ENCODE results near the gene TMEM242. TPM values are rescaled to one million over a fixed set of nuclear protein-coding genes. Genes with fewer than 3 reads are reported as not detected.

TMEM242 gene
- total and polyA plus RNA-seq, 2 donors (not counting 3 experiments of a cell fraction or from before 2014, with no cell fraction given) = 5.3 to 15.5 TPM

DNA sequence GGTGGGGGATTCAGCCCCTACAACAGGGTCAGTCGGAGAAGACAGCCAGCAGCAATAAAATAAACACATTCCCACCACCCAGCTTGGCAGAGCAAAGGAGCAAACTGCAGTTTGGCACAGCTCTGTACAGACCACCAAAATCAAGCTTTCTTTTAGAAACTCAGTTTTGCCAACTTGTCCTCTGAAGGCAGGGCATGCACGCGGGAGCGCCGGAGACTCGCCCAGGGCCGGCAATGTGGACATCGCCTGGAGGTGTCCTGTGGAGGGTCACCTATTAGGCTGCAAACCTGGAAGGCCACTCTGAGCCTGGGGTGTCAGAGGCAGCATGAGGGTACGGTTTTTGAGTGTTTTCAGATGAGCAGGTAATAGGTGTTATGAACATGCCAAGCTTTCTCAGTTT lies 34.7 kb downstream of the TMEM242 start:
- intact Hi-C loops (cut with micrococcal nuclease) = no loop called here
- H3K4me2 ChIP-seq (ENCODE audit: insufficient read depth, low read length) = no peak overlapping the region
- no peak overlapping the region for H3K27ac ChIP-seq (ENCODE audit: insufficient read depth, low read depth, low read length)
- H3K27me3 ChIP-seq (ENCODE audit: control insufficient read depth in 2 of 2, insufficient read depth in 2 of 2, low read length in 2 of 2) = no peaks in the 10 kb centered on the region
- dilution Hi-C loops (cut with MboI; ENCODE audit: extremely low pct_ligation_motif_present, low sequenced_read_pairs) = no loop called here
- FAIRE-seq (no peak), DNase-seq (ENCODE audit: low read depth, low spot score) (no peak)
- H2AFZ ChIP-seq (ENCODE audit: low read depth, low read length) = no peak overlapping the region
- BruUV-seq (replicated peaks) = no TSS peak
- ChIA-PET POLR2A (no interaction called here), CTCF (interaction anchor here (0.9 to 2.7 kb wide), 3 partner anchors 9 to 14 kb away, joined by 4 to 13 read pairs (median 5); no protein-coding TSS in a partner anchor)
- no peaks in the 10 kb centered on the region for H3K9me3 ChIP-seq (replicated peaks; ENCODE audit: control insufficient read depth, insufficient read depth, low read length)
- H3K9ac ChIP-seq (replicated peaks; ENCODE audit: extremely low read depth, insufficient read depth, low read length) = no peak overlapping the region
- TF ChIP-seq POLR2A (IDR thresholded peaks at IDR 0.05; ENCODE audit: low read depth, low read length) (no peak), JUN (IDR thresholded peaks at IDR 0.05; ENCODE audit: borderline replicate concordance, insufficient read depth, insufficient read length, low read depth) (no peak), FOS (IDR thresholded peaks at IDR 0.05; ENCODE audit: borderline replicate concordance, insufficient read depth, low read length) (no peak), GATA2 (IDR thresholded peaks at IDR 0.05; ENCODE audit: insufficient read depth, insufficient read length, low read depth, low read length) (no peak), EZH2 (IDR thresholded peaks at IDR 0.05; ENCODE audit: borderline replicate concordance, low read depth, low read length, severe bottlenecking) (no peak), POLR2AphosphoS5 (IDR thresholded peaks at IDR 0.05; ENCODE audit: insufficient read depth, low read depth, low read length) (no peak), MYC (IDR thresholded peaks at IDR 0.05; ENCODE audit: low read depth, low read length) (no peak)
- TF ChIP-seq, protein P1, sequence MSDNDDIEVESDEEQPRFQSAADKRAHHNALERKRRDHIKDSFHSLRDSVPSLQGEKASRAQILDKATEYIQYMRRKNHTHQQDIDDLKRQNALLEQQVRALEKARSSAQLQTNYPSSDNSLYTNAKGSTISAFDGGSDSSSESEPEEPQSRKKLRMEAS (IDR thresholded peaks at IDR 0.05; ENCODE audit: insufficient read depth, insufficient read length) = no peak
- TF ChIP-seq, protein P2, sequence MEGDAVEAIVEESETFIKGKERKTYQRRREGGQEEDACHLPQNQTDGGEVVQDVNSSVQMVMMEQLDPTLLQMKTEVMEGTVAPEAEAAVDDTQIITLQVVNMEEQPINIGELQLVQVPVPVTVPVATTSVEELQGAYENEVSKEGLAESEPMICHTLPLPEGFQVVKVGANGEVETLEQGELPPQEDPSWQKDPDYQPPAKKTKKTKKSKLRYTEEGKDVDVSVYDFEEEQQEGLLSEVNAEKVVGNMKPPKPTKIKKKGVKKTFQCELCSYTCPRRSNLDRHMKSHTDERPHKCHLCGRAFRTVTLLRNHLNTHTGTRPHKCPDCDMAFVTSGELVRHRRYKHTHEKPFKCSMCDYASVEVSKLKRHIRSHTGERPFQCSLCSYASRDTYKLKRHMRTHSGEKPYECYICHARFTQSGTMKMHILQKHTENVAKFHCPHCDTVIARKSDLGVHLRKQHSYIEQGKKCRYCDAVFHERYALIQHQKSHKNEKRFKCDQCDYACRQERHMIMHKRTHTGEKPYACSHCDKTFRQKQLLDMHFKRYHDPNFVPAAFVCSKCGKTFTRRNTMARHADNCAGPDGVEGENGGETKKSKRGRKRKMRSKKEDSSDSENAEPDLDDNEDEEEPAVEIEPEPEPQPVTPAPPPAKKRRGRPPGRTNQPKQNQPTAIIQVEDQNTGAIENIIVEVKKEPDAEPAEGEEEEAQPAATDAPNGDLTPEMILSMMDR (IDR thresholded peaks at IDR 0.05; ENCODE audit: extremely low read depth in 1 of 2, insufficient read depth in 1 of 2, low read depth in 1 of 2, low read length in 2 of 2) = no peak
- H3K79me2 ChIP-seq (ENCODE audit: control insufficient read depth, insufficient read depth, low read length) = no peaks in the 10 kb centered on the region
- peaks cover 4 to 9% of the 10 kb centered on the region in 2 experiments for H3K36me3 ChIP-seq (ENCODE audit: control insufficient read depth in 2 of 2, extremely low read depth in 1 of 2, insufficient read depth in 2 of 2, low read length in 2 of 2)
- H3K4me1 ChIP-seq (ENCODE audit: control insufficient read depth, extremely low read depth, insufficient read depth, low read length) = no peaks in the 10 kb centered on the region
- no peaks in the 10 kb centered on the region for H3K9me1 ChIP-seq (replicated peaks; ENCODE audit: control insufficient read depth, extremely low read depth, insufficient read depth, low read length)
- no peaks in the 10 kb centered on the region for H4K20me1 ChIP-seq (replicated peaks; ENCODE audit: control insufficient read depth, extremely low read depth, insufficient read depth, low read length)
- no peak overlapping the region for H3K4me3 ChIP-seq (replicated peaks in 1 of 3; ENCODE audit: insufficient read depth in 1 of 3, low read depth in 1 of 3, low read length in 3 of 3)

Data from endothelial cell of umbilical vein (primary cell).